ENCODE results near the gene KCNK5. TPM values are rescaled to one million over a fixed set of nuclear protein-coding genes. Genes with fewer than 3 reads are reported as not detected.

Gene KCNK5
- total and polyA plus RNA-seq, 9 of the 15 experiments (the other 6 are each of a cell fraction or from before 2014, with no cell fraction given): 1.5 to 45.8 (median 25.8) TPM

DNA sequence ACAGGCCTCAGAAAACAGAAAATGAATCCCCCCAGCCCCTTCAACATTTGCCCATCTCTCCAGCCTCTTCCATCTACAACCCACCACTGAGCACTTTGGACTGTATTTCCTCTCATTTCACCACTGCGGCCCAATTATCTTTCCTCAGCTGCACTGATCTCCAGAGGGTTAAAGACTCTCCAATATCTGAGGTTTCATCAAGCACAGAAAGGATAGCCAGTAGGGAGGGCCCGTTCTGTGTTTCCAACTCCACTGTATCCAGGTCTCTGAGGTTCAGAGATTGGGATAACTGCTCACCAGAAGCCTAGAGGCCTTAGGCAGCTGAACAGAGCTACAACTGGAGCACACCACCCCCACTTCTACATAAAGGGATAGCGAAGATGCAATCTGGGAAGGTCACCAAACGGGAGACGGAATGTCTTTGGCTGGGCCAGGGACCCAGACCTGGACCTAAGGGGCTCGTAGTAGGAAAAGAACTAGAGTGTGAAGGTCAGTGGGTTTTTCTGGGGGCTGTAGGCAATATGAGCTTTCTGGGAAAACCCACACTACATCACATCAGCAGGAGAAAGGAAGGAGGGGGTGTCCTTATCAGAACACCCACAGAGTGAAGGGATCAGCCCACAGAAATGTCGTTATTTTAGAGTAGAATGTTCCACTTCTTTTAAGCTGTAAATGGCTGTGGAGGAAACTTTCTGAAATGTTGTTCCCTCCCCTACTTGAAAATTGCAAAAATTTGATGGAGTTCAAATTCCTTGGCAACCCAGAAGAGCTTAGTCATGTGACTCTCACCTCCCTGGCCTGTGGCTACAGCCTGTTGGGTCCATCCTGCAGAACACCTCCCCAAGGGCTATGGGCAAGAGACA is 7.3 kb downstream of the KCNK5 start (continued):
- TF ChIP-seq CBX1 (IDR thresholded peaks at IDR 0.05; ENCODE audit: low read depth) (no peak), U2AF1 (optimal IDR thresholded peaks at IDR 0.05; ENCODE audit: low read depth, low read length) (no peak), CC2D1A (IDR thresholded peaks at IDR 0.05) (no peak), HDAC6 (IDR thresholded peaks at IDR 0.05; ENCODE audit: low read depth, low read length) (no peak), NFE2L1 (tag; IDR thresholded peaks at IDR 0.05; ENCODE audit: borderline replicate concordance, low read depth) (no peak), MLLT1 (IDR thresholded peaks at IDR 0.05) (no peak; a peak in 1 of 4 replicates), KHSRP (IDR thresholded peaks at IDR 0.05) (no peak), SIX5 (IDR thresholded peaks at IDR 0.05; ENCODE audit: borderline replicate concordance in 1 of 2, insufficient read depth in 1 of 2, low read depth in 1 of 2, low read length in 2 of 2) (no peak), ASH1L (IDR thresholded peaks at IDR 0.05; ENCODE audit: borderline replicate concordance, low read depth, partially characterized antibody) (no peak), RBM17 (IDR thresholded peaks at IDR 0.05; ENCODE audit: borderline replicate concordance, low read depth, low read length) (no peak), POLR3G (IDR thresholded peaks at IDR 0.05; ENCODE audit: extremely low read depth, insufficient read length, insufficient replicate concordance) (no peak), ZNF444 (CRISPR knock-in tag; IDR thresholded peaks at IDR 0.05) (no peak), ZNF253 (CRISPR knock-in tag; conservative IDR thresholded peaks at IDR 0.05) (no peak), MED1 (CRISPR knock-in tag; IDR thresholded peaks at IDR 0.05; ENCODE audit: borderline replicate concordance) (no peak), HMG20B (CRISPR knock-in tag; IDR thresholded peaks at IDR 0.05) (no peak), HDGF (IDR thresholded peaks at IDR 0.05) (no peak), ZNF76 (CRISPR knock-in tag; IDR thresholded peaks at IDR 0.05; ENCODE audit: borderline replicate concordance) (no peak), BRD9 (IDR thresholded peaks at IDR 0.05; ENCODE audit: low read depth, partially characterized antibody) (peak; percentile 48), TFAM (CRISPR knock-in tag; conservative IDR thresholded peaks at IDR 0.05) (no peak), ETS2 (tag; IDR thresholded peaks at IDR 0.05; ENCODE audit: borderline replicate concordance, poor library complexity, severe bottlenecking) (no peak), KAT7 (CRISPR knock-in tag; IDR thresholded peaks at IDR 0.05; ENCODE audit: borderline replicate concordance) (no peak), TOE1 (IDR thresholded peaks at IDR 0.05; ENCODE audit: borderline replicate concordance) (peak; percentile 91), TOE1 (CRISPR knock-in tag; IDR thresholded peaks at IDR 0.05; ENCODE audit: borderline replicate concordance, low read depth) (no peak)
- TF ChIP-seq, protein P1, sequence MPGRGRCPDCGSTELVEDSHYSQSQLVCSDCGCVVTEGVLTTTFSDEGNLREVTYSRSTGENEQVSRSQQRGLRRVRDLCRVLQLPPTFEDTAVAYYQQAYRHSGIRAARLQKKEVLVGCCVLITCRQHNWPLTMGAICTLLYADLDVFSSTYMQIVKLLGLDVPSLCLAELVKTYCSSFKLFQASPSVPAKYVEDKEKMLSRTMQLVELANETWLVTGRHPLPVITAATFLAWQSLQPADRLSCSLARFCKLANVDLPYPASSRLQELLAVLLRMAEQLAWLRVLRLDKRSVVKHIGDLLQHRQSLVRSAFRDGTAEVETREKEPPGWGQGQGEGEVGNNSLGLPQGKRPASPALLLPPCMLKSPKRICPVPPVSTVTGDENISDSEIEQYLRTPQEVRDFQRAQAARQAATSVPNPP (IDR thresholded peaks at IDR 0.05; ENCODE audit: borderline replicate concordance, insufficient read depth, insufficient read length): no peak
- TF ChIP-seq, protein P2, sequence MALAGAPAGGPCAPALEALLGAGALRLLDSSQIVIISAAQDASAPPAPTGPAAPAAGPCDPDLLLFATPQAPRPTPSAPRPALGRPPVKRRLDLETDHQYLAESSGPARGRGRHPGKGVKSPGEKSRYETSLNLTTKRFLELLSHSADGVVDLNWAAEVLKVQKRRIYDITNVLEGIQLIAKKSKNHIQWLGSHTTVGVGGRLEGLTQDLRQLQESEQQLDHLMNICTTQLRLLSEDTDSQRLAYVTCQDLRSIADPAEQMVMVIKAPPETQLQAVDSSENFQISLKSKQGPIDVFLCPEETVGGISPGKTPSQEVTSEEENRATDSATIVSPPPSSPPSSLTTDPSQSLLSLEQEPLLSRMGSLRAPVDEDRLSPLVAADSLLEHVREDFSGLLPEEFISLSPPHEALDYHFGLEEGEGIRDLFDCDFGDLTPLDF (CRISPR knock-in tag; IDR thresholded peaks at IDR 0.05): no peak
